Mucosa of descending colon (tissue), 3 donors: ENCODE data around the gene SLC23A2. TPM values are rescaled to one million over a fixed set of nuclear protein-coding genes. Genes with fewer than 3 reads are reported as not detected.

ENCODE experiments used
- ATAC-seq: fragments of 200-7000 bp; cut with Tn5 transposase; one replicate; pipeline ENCODE4 v1.9.1; 2020; ENCODE audit warnings: mild to moderate bottlenecking, moderate library complexity
- DNase-seq, 3 donors: peaks; one replicate each; pipeline ENCODE4 v3.0.0-alpha.2; 2020
- H3K36me3 ChIP-seq: fragments of 200-600 bp; one replicate; pipeline ENCODE4 v1.8.0; 2021; ENCODE audit warnings: low read depth, mild to moderate bottlenecking
- H3K4me1 ChIP-seq: fragments of 200-600 bp; one replicate; pipeline ENCODE4 v1.8.0; 2021; ENCODE audit warnings: low read depth, mild to moderate bottlenecking
- H3K4me3 ChIP-seq: fragments of 200-600 bp; one replicate; pipeline ENCODE4 v1.8.0; 2021; ENCODE audit warnings: mild to moderate bottlenecking
- H3K9me3 ChIP-seq: fragments of 200-600 bp; one replicate; pipeline ENCODE4 v1.8.0; 2021; ENCODE audit warnings: mild to moderate bottlenecking
- CTCF ChIP-seq: fragments of 200-600 bp; IDR thresholded peaks from one replicate; pipeline ENCODE4 v1.8.0; 2022; ENCODE audit warnings: antibody characterized with exemption, mild to moderate bottlenecking
- intact Hi-C, 2 donors: fragments of 100-400 bp; cut with DNase I in 1 of 2; cut with micrococcal nuclease in 1 of 2; formaldehyde crosslinking; loops; one replicate each; pipeline versions ENCODE4 v1.11.0 to v1.11.1; 2022; cut with DNase I, micrococcal nuclease
- total RNA-seq, 3 donors: library from RNA; stranded (reverse); fragmentation: NEBNext Ultra II Directional in 2 of 3; extraction: Animal tissue kit (Norgen Biotek cat#: 25700) in 2 of 3; gene quantifications; one replicate each; pipeline versions ENCODE4 v1.2.1 to v1.2.4, GENCODE V29; 2021 to 2023
- donor health status: DM: no; HTN: no; CAD: no; lungs with moderate emphysema.
- donor health status: DM: no; HTN: no; CAD: no.
- donor health status: DM: no; HTN: yes; CAD: no.

SLC23A2 gene
- total RNA-seq, 3 donors from 2014 or later = 9.1 to 15.4 (median 9.4) TPM

- Histone ChIP-seq H3K36me3 (no peaks in the 10 kb centered on the region), H3K4me3 (no peak overlapping the region), H3K4me1 (peaks cover 3% of the 10 kb centered on the region), H3K9me3 (no peaks in the 10 kb centered on the region)
- intact Hi-C loops = no loop called here
- TF ChIP-seq CTCF = no peak
- no peak for ATAC-seq
- DNase-seq = no peak
These were observed 69.2 kb downstream of the SLC23A2 start for GRCh38 chr20:4932061-4932460.

GRCh38 chr20:4929686-4930397 is 71.5 kb downstream of the SLC23A2 start:
- TF ChIP-seq CTCF = no peak
- Histone ChIP-seq H3K4me3 (no peak overlapping the region), H3K9me3 (no peaks in the 10 kb centered on the region), H3K36me3 (no peaks in the 10 kb centered on the region), H3K4me1 (peaks cover 7% of the 10 kb centered on the region)
- no peak for DNase-seq
- intact Hi-C loops = no loop called here
- ATAC-seq = no peak

- Histone ChIP-seq H3K4me1 (peaks cover 7% of the 10 kb centered on the region), H3K4me3 (no peak overlapping the region), H3K36me3 (no peaks in the 10 kb centered on the region), H3K9me3 (no peaks in the 10 kb centered on the region)
- DNase-seq (no peak), ATAC-seq (no peak)
- intact Hi-C loops = no loop called here
- no peak for TF ChIP-seq CTCF
These were observed 74.7 kb downstream of the SLC23A2 start for GRCh38 chr20:4926531-4927156.

- peak; percentile 96 for ATAC-seq
- no peaks in the 10 kb centered on the region for H3K9me3 ChIP-seq
- peaks cover 7% of the 10 kb centered on the region for H3K4me1 ChIP-seq
- intact Hi-C loops = no loop called here
- DNase-seq = peak; percentile 64 to 75 (median 72)
- TF ChIP-seq CTCF = no peak
- H3K4me3 ChIP-seq = no peak overlapping the region
- no peaks in the 10 kb centered on the region for H3K36me3 ChIP-seq
These were observed 75.3 kb downstream of the SLC23A2 start for GRCh38 chr20:4925842-4926530.

- TF ChIP-seq CTCF = no peak
- DNase-seq = no peak
- H3K4me3 ChIP-seq = no peak overlapping the region
- ATAC-seq = no peak
- intact Hi-C loops = no loop called here
- H3K9me3 ChIP-seq = no peaks in the 10 kb centered on the region
- H3K4me1 ChIP-seq = peaks cover 7% of the 10 kb centered on the region
- H3K36me3 ChIP-seq = no peaks in the 10 kb centered on the region
These were observed 76.9 kb downstream of the SLC23A2 start for GRCh38 chr20:4924446-4924845.
